Measurements from ENCODE around the gene SH3BGRL.

GRCh38 chrX:81202456-81202819 lies 536 bp downstream of the SH3BGRL start:
- no peak for TF ChIP-seq CTCF (IDR thresholded peaks at IDR 0.05; ENCODE audit: low read depth, low read length)
- TF ChIP-seq POLR2A (IDR thresholded peaks at IDR 0.05; ENCODE audit: extremely low read depth, insufficient read length): no peak
